Neuron (in vitro differentiated cells): ENCODE data around the gene PTGIR.

ENCODE experiments used
- H2AFZ ChIP-seq: one replicate; pipeline ENCODE4 v1.6.1; 2013; ENCODE audit warnings: low read depth, mild to moderate bottlenecking, inconsistent platforms, low read length, moderate library complexity
- H3K27me3 ChIP-seq: one replicate; pipeline ENCODE4 v1.6.1; 2013; ENCODE audit warnings: low read length; ENCODE audit not compliant: insufficient read depth
- H3K36me3 ChIP-seq: one replicate; pipeline ENCODE4 v1.6.1; 2013; ENCODE audit warnings: low read length; ENCODE audit not compliant: insufficient read depth
- H3K4me1 ChIP-seq: one replicate; pipeline ENCODE4 v1.6.1; 2013; ENCODE audit warnings: low read length; ENCODE audit not compliant: insufficient read depth
- H3K4me3 ChIP-seq: 2 replicates; pipeline ENCODE4 v1.5.1; 2013; ENCODE audit warnings: mild to moderate bottlenecking, low read length, moderate library complexity
- H3K9me3 ChIP-seq: one replicate; pipeline ENCODE4 v1.6.1; 2013; ENCODE audit warnings: low read length

The PTGIR gene

GRCh38 chr19:46606681-46607447 lies 18.0 kb downstream of the PTGIR start:
- H3K36me3 ChIP-seq: peaks cover 50% of the 10 kb centered on the region
- H3K4me3 ChIP-seq: no peak overlapping the region
- H3K9me3 ChIP-seq: no peaks in the 10 kb centered on the region

GRCh38 chr19:46606019-46606418 lies 18.9 kb downstream of the PTGIR start:
- peaks cover 50% of the 10 kb centered on the region for H3K36me3 ChIP-seq
- no peak overlapping the region for H3K4me3 ChIP-seq
- H2AFZ ChIP-seq: no peak overlapping the region
- H3K27me3 ChIP-seq: no peaks in the 10 kb centered on the region
- no peaks in the 10 kb centered on the region for H3K9me3 ChIP-seq
- peaks cover 18% of the 10 kb centered on the region for H3K4me1 ChIP-seq

More at GRCh38 chr19:46606681-46607447, 18.0 kb downstream of the PTGIR start:
- no peak overlapping the region for H2AFZ ChIP-seq
- H3K4me1 ChIP-seq: peaks cover 18% of the 10 kb centered on the region
- no peaks in the 10 kb centered on the region for H3K27me3 ChIP-seq

- Histone ChIP-seq H3K36me3 (peaks cover 50% of the 10 kb centered on the region), H2AFZ (no peak overlapping the region), H3K9me3 (no peaks in the 10 kb centered on the region), H3K27me3 (no peaks in the 10 kb centered on the region), H3K4me1 (peaks cover 18% of the 10 kb centered on the region), H3K4me3 (no peak overlapping the region)
These were observed 19.5 kb downstream of the PTGIR start for GRCh38 chr19:46605356-46605821.

DNA sequence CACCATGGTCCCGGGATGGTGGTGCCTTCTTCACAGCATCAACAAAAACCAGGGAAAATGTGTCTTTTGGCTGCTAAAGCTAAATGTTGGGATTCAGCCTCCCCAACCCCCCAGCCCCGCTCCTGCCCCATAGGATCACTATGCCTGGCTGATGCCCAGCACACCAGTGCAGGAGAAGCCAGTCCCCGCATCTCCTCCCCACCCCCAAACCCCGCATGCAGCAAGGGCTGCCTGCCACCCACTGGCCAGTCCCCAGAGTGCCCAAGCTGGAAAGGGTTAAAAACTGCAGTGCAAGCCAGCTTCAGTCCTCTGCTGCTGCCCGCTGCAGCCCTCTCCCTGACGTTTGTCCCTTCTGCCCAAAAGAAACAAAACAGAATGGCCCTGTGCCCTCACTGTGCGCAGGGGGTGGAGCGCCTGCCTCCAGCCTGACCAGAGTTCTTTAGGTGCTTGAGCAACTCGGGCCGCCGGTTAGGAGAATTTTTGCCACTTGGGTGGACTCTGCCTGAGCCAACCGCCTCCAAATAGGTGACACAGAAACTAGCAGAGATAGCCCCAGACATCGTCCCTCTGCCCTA lies 20.0 kb downstream of the PTGIR start:
- Histone ChIP-seq H3K36me3 (peaks cover 46% of the 10 kb centered on the region), H3K4me3 (no peak overlapping the region), H3K27me3 (no peaks in the 10 kb centered on the region), H3K4me1 (peaks cover 18% of the 10 kb centered on the region), H3K9me3 (no peaks in the 10 kb centered on the region), H2AFZ (no peak overlapping the region)

- H3K36me3 ChIP-seq: peaks cover 36% of the 10 kb centered on the region
- H3K4me3 ChIP-seq: no peak overlapping the region
- H3K27me3 ChIP-seq: no peaks in the 10 kb centered on the region
- H3K4me1 ChIP-seq: peaks cover 18% of the 10 kb centered on the region
- no peak overlapping the region for H2AFZ ChIP-seq
- H3K9me3 ChIP-seq: peaks cover 5% of the 10 kb centered on the region
These were observed 21.1 kb downstream of the PTGIR start for GRCh38 chr19:46603752-46604231.

GRCh38 chr19:46603195-46603637 lies 21.7 kb downstream of the PTGIR start:
- Histone ChIP-seq H3K4me3 (peak overlapping the region; percentile 99), H2AFZ (no peak overlapping the region), H3K36me3 (peaks cover 30% of the 10 kb centered on the region), H3K27me3 (no peaks in the 10 kb centered on the region), H3K9me3 (peaks cover 5% of the 10 kb centered on the region), H3K4me1 (peaks cover 18% of the 10 kb centered on the region)

GRCh38 chr19:46602392-46603194 lies 22.3 kb downstream of the PTGIR start:
- Histone ChIP-seq H2AFZ (no peak overlapping the region), H3K4me3 (peak overlapping the region; percentile 99), H3K36me3 (peaks cover 24% of the 10 kb centered on the region), H3K27me3 (no peaks in the 10 kb centered on the region), H3K9me3 (peaks cover 5% of the 10 kb centered on the region), H3K4me1 (peaks cover 18% of the 10 kb centered on the region)

- Histone ChIP-seq H2AFZ (peak within 1 kb of the TSS; percentile 82), H3K27me3 (no peaks in the 10 kb centered on the region), H3K36me3 (peaks cover 14% of the 10 kb centered on the region), H3K9me3 (peaks cover 5% of the 10 kb centered on the region), H3K4me1 (peaks cover 18% of the 10 kb centered on the region), H3K4me3 (peak within 1 kb of the TSS; percentile 99)
These were observed 23.3 kb downstream of the PTGIR start, which contains the start of gene CALM3 for GRCh38 chr19:46601318-46602224. Gene CALM3, plus strand, starts transcription at chr19:46601330. Its CDS starts 105 bp downstream, at chr19:46601435.

GRCh38 chr19:46600384-46601317 lies 24.2 kb downstream of the PTGIR start:
- H3K27me3 ChIP-seq: no peaks in the 10 kb centered on the region
- H2AFZ ChIP-seq: peak overlapping the region; percentile 57
- peaks cover 5% of the 10 kb centered on the region for H3K36me3 ChIP-seq
- H3K4me1 ChIP-seq: peaks cover 18% of the 10 kb centered on the region
- H3K9me3 ChIP-seq: peaks cover 5% of the 10 kb centered on the region
- peak overlapping the region; percentile 99 for H3K4me3 ChIP-seq

GRCh38 chr19:46599716-46600373 lies 25.0 kb downstream of the PTGIR start:
- Histone ChIP-seq H3K36me3 (no peaks in the 10 kb centered on the region), H2AFZ (peak overlapping the region; percentile 57), H3K9me3 (peaks cover 5% of the 10 kb centered on the region), H3K27me3 (no peaks in the 10 kb centered on the region), H3K4me1 (peaks cover 18% of the 10 kb centered on the region), H3K4me3 (peak overlapping the region; percentile 99)

GRCh38 chr19:46598372-46598917 lies 26.4 kb downstream of the PTGIR start:
- H2AFZ ChIP-seq: no peak overlapping the region
- H3K27me3 ChIP-seq: no peaks in the 10 kb centered on the region
- peaks cover 5% of the 10 kb centered on the region for H3K9me3 ChIP-seq
- H3K4me1 ChIP-seq: peaks cover 10% of the 10 kb centered on the region
- H3K4me3 ChIP-seq: no peak overlapping the region
- no peaks in the 10 kb centered on the region for H3K36me3 ChIP-seq
